T-helper 1 cell treated with Interleukin-12 subunit alpha and Interleukin-12 subunit beta and Interleukin-4 antibody, amounts not matched to agents 30 ng/mL and 1 ng/mL, for 36 hours (primary cell): ENCODE results near the gene ZSCAN10. TPM values are rescaled to one million over a fixed set of nuclear protein-coding genes. Genes with fewer than 3 reads are reported as not detected.

Experiments
- intact Hi-C: fragments of 100-400 bp; cut with micrococcal nuclease; formaldehyde crosslinking; loops from one replicate; pipeline ENCODE4 v1.15.1; 2024
- total RNA-seq: library from RNA; stranded (reverse); gene quantifications from 2 replicates; pipeline ENCODE4 v1.2.3, GENCODE V29; 2022

ZSCAN10 gene
- total RNA-seq, 1 donor from 2014 or later = 0.12 TPM

DNA sequence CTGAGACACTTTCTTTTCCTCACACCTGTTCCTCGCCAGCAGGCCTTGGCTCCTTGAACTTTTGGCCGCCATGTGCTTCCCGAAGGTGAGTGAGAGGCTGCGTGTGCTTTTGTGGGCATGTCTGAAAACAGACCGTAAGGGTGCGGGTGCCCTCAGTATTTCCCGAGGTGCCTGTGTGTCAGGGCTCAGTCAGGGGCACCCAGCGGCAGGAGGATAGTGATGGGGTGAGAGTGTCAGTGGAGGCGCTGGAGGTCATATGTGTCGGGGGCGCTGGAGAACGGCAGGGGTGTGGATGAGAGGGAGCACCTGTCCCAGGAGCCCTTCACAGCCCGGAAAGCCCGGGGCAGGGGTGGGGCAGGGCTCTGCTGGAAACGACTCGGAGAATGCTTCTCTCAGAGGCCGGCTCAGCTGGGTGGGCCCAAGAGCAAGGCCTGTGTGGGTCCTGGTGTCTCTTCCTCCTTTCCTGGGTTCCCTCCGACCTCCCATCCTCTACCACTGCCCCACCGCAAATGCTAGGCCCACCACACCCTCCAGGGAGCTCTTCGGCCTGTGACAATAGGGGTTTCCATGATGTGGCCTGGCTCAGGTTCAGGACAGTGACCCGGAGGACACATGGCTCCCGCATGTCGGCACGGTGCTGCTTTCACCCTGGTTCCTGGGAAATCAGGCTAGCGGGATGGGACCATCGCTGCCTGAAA is 33.2 kb downstream of the ZSCAN10 start:
- intact Hi-C loops = loop anchor here (1.0 kb wide), 2 partner anchors 9 to 58 kb away; no protein-coding TSS in a partner anchor

DNA sequence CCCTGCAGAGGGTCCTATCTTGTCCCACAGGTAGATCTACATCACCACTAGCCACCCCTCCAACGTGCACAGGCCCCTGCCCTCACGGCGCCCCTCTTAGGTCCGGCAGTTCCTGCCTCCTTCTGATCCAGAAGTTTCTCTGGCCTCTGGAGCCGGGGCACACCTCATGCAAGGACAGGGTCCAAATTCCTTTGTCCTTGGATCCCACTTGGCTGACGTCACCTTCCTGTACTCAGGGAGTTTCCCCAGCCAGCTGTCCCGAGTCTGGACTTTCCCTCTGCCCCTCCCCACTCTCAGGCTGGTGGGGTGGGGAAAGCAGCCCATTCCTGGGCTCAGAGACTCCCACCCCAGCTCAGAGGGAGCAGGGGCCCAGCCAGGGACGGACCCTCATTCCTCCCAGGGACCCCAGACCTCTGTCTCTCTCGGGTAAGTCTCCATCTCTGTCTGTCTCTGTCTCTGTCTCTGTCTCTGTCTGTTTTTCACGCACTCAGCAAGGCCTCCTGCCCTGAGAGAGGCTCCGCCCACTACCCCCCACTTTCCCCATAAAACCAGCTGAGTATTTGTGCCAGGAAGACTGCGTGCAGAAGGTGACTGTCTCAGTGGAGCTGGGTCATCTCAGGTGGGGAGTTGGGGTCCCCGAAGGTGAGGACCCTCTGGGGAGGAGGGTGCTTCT is 33.9 kb downstream of the ZSCAN10 start, which contains the start of gene IL32:
Gene IL32 (plus strand): TSS at position 572 of the 673 bp plus-strand sequence. CDS start 172 bp downstream, outside the sequence.
- intact Hi-C loops = loop anchor here (1.0 kb wide), 2 partner anchors 10 to 59 kb away; no protein-coding TSS in a partner anchor

DNA sequence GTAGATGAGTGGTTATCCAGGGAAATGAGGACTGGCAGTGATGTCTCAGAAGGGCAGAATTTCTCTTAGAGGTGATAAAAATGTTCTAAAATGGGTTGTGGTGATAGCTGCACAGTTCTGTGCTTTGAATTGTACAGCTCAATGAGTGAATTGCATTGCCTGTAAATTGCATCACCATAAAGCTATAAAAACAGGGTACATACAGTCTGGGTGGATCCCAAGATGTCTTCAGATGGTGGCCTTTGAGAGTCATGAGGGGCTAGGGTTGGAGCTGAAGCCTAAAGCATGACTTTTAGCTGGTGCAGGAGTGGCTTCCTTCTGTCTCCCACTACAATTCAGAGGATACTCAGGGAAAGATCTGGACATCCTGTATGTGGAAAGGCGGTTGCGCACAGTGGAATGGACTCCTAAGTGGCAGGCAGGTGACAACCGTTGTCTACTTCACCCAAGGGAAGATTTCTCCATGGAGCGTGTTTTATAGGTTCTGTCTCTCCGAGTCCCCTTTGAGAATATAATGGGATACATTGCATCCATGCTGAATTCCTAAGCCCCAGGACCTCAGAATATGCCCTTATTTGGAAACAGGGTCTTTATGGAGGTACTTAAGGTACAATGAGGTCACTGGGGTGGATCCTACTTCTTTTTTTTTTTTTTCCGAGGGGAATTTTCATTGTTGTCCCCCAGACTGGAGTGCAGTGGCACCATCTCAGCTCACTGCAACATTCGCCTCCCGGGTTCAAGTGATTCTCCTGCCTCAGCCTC is 35.3 kb downstream of the ZSCAN10 start:
- intact Hi-C loops = no loop called here

DNA sequence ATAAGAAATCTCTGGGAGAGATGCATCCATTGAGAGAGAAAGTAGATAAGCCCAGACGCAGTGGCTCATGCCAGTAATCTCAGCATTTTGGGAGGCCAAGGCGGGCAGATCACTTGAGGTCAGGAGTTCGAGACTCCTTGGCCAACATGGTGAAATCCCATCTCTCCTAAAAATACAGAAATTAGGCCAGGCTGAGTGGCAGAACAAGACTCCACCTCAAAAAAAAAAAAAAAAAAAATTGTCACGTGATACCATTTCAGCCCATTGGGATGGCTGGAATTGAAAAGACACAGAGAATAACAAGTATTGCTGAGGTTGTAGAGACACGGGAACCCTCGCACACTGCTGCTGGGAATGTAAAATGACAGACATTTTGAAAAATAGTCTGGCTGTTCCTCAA is 36.5 kb downstream of the ZSCAN10 start:
- intact Hi-C loops = no loop called here

DNA sequence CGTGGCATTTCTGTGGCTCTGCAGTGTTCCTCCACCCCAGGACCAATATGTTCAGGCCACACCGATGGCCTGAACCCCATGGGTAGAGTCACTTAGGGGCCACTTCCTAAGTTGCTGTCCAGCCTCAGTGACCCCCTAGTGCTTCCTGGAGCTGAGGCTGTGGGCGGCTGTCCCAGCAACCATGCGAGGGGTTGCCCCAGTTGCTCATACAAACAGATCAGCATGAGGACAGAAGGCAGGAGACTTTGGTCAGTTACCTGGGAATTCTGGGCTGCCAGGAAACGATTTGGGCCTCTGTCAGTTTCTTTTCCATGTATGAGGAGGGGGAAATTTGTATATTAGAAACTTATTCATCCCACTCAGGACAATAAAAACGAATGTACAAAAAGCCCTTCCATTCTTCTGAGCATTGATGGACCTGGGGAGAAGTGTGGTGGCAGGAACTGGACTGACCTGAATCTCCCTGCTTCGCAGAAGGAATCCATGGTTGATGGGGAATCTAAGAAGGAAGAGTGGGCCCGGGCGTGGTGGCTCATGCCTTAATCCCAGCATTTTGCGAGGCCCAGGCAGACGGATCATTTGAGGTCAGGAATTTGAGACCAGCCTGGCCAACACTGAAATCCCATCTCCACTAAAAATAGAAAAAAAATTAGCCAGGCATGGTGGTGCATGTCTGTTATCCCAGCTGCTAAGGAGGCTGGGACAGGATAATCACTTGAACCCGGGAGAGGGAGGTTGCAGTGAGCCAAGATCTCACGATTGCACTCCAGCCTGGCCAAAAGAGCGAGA is 38.6 kb downstream of the ZSCAN10 start:
- intact Hi-C loops = no loop called here

DNA sequence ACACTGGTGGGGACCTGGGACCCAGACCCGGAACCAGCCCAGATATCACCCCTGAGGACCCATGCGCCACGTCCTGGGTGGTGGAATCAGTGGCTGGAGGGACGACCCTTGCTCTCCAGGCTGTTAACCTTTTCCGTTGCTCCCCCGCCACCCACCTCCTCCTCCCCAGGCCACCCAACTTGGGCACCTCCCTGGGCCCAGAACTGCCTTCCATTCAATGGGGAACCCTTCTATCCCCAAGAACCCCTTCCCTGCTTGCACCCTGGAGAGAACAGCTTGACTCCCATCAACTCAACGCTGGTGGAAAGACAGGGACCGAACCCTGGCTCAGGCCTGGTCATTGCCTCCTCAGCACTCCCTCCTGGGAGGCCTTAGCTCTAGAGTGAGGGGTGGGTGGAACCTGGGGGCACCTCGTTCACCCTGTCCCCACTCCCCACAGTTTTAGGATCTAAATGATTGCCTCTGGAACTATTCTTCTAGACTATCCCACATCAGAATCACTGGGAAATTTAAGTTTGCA is 39.3 kb downstream of the ZSCAN10 start:
- intact Hi-C loops = loop anchor here (1.0 to 10.0 kb wide), 9 partner anchors 15 to 1248 kb away; partner anchors contain the start of genes HCFC1R1, THOC6 and TNFRSF12A

DNA sequence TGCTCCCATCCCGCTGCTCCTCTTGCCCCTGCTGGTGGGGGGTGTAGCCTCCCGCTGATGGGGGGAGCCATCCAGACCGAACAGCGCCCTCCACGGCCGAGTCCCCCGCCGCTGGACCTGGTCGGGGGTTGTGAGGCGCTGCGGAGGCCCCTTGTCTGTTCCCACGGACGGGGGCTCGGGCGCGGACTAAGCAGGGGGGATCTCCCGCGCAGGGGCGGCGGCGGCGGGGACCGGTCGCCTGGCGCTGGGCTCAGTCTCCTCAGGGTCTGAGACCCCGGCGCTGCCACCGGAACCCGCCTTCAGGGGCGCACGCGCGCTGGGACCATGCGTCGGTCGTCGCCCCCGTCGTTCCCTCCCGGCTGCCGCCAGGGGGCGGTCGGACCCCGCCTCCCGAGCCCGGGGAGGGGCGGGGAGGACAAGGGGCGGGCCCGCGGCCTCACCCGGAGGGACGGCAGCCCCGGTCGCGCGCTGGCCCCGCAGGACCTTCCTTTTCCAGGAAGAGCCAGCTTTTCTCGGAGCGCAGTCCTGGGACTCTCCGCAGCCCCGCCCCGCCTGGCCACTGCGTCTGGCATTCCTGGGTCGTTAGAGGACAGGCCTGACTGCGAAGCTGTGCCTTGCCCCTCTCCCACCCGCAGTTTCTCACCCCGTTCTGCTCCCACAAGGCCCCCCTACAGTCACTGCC is 39.9 kb downstream of the ZSCAN10 start:
- intact Hi-C loops = loop anchor here (1.0 to 10.0 kb wide), 9 partner anchors 16 to 1248 kb away; partner anchors contain the start of genes HCFC1R1, THOC6 and TNFRSF12A

DNA sequence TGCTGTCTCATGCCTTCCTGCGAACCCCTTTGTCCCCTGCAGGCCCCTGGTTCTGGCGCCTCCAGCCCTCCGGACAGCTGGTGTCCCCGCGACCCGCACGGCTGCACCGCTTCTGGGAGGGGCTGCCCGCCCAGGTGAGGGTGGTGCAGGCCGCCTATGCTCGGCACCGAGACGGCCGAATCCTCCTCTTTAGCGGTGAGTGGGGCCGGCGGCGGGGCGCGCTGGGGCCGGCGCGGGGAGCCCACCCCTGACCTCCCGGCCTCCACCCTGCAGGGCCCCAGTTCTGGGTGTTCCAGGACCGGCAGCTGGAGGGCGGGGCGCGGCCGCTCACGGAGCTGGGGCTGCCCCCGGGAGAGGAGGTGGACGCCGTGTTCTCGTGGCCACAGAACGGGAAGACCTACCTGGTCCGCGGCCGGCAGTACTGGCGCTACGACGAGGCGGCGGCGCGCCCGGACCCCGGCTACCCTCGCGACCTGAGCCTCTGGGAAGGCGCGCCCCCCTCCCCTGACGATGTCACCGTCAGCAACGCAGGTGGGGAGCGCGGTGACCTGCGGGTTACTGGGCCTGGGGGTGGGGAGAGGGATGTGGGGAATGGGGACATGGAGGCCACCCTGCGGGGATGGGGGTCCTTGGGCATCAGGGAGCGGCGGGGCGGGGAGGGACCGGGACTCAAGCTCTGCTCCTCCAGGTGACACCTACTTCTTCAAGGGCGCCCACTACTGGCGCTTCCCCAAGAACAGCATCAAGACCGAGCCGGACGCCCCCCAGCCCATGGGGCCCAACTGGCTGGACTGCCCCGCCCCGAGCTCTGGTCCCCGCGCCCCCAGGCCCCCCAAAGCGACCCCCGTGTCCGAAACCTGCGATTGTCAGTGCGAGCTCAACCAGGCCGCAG is 40.7 kb downstream of the ZSCAN10 start:
- intact Hi-C loops = loop anchor here (1.0 to 10.0 kb wide), 9 partner anchors 16 to 1249 kb away; partner anchors contain the start of genes HCFC1R1, THOC6 and TNFRSF12A

DNA sequence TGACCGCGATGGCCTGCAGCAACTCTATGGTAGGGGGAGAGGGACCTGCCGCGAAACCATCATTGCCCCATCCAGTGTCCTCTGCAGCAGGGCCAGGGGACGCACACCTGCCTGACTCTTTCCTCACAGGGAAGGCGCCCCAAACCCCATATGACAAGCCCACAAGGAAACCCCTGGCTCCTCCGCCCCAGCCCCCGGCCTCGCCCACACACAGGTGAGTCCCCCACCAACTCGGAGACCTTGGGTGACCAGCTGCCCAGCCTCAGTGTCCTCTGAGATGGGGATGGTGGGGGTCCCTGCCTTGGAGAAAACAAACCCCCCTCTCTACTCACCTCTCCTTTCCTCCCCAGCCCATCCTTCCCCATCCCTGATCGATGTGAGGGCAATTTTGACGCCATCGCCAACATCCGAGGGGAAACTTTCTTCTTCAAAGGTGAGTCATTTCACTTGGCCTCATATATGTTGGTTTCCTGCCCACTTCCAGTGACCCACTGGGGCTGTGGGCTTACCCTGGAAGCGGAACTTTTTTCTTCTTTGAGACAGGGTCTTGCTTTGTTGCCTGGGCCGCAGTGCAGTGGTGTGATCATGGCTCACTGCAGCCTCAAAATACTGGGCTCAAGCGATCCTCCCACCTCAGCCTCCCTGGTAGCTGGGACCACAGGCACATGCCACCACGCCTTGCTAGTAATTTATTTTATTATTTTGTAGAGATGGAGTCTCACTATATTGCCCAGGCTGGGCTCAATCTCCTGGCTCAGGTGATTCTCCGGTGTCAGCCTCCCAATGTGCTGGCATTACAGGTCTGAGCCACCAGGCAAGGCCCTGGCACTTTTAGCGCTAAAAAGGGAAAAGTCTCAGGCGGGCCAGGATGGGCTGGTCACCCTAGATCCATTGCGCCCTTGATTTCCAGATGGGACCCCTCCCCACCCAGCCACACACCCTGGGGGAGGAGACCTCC is 41.6 kb downstream of the ZSCAN10 start:
- intact Hi-C loops = loop anchor here (2.0 to 10.0 kb wide), 5 partner anchors 17 to 1250 kb away; partner anchors contain the start of genes HCFC1R1, THOC6 and TNFRSF12A

DNA sequence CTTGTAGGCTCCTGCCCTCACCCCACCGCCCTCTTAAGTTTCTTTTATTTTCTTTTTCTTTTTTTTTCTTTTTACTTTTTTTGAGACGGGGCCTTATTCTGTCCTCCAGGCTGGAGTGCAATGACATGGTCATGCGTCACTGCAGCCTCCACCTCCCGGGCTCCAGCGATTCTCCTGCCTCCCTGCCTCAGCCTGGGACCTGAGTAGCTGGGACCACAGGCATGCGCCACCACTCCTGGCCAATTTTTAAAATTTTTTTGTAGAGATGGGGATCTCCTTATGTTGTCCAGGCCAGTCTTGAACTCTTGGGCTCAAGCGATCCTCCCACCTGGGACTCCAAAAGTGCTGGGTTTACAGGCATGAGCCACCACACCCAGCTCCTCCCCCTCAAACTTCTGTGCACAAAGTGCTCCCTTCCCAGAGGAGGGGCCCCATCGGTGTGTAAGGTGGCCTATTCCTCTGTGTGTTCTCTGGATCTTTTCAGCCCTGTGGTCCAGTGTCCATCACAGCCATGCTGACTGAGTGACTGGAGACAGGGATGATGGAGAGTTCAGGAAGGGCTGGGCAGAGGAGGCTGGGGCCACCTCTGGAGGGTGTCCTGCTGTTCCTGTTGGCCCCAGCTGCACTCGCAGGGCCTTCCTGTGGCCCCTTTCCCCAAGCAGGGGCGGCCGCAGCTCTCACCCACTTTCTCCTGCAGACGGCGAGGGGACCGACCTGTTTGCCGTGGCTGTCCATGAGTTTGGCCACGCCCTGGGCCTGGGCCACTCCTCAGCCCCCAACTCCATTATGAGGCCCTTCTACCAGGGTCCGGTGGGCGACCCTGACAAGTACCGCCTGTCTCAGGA is 42.5 kb downstream of the ZSCAN10 start:
- intact Hi-C loops = loop anchor here (5.0 to 10.0 kb wide), 3 partner anchors 34 to 1251 kb away; partner anchors contain the start of genes HCFC1R1, THOC6 and TNFRSF12A

DNA sequence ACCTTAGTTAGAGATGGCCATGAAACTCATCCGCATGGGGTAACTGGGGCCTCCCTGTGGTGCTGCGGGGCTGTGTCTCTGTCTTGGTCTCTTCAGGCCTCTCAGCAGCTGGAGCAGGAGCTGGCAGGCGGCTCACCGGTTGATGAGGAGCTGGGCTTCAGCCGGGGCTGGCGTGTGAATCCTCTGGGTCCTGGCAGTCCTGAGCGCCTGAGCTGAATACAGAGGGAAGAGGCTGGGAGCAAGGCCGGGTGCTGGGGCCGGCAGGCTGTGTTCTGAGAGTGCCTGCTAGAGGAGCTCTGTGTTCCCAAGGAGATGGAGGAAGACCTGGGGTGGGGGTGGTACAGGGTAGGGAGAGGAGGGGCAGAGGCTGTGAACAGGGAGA is 43.4 kb downstream of the ZSCAN10 start:
- intact Hi-C loops = loop anchor here (1.0 to 10.0 kb wide), 4 partner anchors 9 to 1252 kb away; partner anchors contain the start of genes HCFC1R1, MMP25, THOC6 and TNFRSF12A

DNA sequence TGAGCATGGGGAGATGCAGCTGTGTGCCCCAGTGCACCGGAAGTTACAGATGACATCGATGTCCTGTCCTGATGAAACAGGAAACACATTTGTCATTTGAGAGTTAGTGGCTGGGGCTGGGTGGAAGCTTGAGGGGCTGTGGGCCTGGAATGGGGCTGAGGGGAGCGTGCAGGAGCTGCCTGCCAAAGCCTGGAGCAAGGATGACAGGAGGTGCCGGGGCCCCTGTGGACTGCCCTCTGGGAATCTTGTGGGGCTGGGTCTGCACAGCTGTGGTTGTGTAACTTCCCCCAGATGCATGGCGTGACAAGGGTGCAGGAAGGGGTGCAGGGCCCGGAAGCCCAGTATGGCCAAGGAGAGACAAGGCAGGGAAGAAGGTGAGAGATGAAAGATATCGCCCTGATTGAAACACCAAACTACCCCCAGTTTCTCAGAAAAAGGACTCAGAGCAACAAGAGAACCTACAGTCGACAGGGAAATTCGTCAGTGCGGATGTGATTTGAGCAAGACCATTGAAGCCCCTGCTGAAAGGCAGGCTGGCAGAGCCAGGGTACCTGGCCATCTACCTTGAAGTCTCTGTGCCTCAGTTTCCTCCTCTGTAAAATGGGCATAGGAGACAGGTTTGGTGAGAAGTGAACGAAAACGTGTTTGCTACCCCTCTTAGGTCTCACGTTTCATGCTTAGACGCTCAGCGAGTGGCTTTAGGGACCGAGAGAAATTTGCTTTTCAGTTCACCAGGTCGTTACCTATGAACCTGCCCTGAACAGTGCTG is 43.9 kb downstream of the ZSCAN10 start:
- intact Hi-C loops = loop anchor here (1.0 to 10.0 kb wide), 4 partner anchors 9 to 1252 kb away; partner anchors contain the start of genes HCFC1R1, MMP25, THOC6 and TNFRSF12A

DNA sequence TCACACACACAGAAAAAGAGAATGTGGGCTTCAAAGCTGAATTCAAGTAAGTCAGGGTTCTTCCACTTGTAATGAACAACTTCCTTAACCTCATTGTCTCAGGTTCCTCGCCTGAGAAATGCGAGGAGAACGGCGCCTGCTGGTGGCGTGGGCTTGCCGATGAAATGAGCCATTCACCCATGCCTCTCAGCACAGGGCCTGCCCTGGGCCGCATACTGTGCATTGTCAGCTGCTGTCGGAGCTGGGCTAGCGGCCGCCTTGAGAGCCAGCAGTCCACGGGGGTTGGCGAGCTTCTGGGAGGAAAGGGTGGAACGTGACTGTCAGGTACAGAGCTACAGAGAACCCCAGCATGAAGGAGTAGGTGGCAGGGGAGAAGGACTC is 45.8 kb downstream of the ZSCAN10 start:
- intact Hi-C loops = loop anchor here (10.0 kb wide), 1 partner anchor 401 kb away; no protein-coding TSS in a partner anchor

DNA sequence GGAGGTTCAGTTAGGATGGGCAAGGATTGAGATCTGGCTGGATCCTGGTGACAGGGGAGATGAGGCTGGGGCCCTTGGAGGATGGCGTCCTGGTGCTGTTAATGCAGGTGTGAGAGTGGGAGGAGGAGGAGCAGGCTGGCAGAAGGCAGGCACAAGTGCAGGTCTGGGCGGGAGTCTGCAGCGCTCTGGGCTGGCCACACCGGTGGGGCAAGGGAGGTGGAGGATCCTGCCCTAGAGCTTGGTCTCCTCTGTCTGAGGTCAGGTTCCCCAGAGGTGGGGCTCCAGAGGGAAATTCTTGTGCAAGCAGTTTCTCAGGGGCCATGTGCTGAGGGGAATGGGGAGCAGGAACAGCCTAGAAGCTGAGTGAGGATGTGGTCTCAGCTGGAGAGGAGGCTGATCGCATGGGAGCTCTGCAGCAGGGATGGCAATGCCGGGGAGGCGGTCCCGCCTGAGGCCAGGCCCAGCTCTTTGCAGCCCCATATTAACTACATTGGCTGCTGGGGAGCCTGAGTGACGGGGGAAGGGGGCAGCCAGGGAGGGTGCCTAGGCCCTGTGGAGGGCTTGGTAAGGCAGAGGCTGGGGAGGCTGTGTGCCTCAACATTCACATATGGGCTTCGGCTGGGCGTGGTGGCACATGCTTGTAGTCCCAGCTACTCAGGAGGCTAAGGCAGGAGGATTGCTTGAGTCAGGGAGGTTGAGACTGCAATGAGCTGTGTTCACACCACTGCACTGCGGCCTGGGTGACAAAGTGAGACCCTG is 46.3 kb downstream of the ZSCAN10 start:
- intact Hi-C loops = loop anchor here (10.0 kb wide), 1 partner anchor 402 kb away; no protein-coding TSS in a partner anchor

DNA sequence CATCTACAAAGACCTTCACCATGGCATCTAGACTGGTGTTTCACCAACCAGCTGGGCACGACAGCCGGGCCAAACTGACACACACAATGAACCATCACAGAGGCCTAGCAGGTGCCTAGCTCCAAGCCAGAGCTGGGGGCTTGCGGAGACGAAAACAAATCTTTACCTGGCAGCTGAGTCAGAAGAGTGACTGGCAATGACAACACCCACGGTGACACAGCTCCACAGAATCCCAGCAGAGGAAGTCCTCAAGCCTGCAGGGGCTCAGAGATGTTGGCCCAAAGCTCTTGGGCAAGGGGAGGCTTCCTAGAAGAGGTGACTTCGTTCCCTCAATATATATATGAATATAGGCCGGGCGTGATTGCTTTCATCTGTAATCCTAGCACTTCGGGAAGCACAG is 47.6 kb downstream of the ZSCAN10 start:
- intact Hi-C loops = loop anchor here (10.0 kb wide), 1 partner anchor 403 kb away; no protein-coding TSS in a partner anchor
